Central memory CD4-positive, alpha-beta T cell (primary cell): ENCODE results near the gene OPRM1.
"Not testable (repeated sequence)": the region's sequence is repeated elsewhere in the genome, so short reads cannot be mapped to it uniquely, and the experiment has no call there.

Experiments
- DNase-seq: peaks from one replicate; pipeline ENCODE4 v3.0.0; 2022

The OPRM1 gene

GRCh38 chr6:154213782-154214181, 174.7 kb downstream of the OPRM1 start:
- no peak for DNase-seq

DNA sequence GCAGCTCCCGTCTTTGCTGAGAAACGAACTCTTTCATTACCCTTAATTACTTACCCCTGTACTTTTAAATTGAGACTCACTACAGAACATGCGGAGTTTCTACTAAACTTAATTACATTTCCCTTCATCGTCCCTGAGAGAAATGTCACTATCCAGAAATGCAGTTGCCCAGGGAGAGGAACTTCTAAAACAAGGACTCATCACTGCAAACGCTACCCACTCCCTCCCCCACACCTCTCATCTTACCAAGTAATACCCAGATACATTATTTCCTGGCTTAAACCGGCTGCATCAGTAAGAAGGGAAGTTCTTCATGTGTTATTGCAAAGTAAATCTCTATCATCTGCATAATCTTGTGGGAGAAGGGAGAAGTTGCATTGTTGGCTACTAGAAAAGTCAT, 179.3 kb downstream of the OPRM1 start:
- DNase-seq, result no peak

GRCh38 chr6:154218787-154219186, 179.7 kb downstream of the OPRM1 start:
- DNase-seq, result no peak

- no peak for DNase-seq
These were observed 180.2 kb downstream of the OPRM1 start for GRCh38 chr6:154219250-154219649.

DNA sequence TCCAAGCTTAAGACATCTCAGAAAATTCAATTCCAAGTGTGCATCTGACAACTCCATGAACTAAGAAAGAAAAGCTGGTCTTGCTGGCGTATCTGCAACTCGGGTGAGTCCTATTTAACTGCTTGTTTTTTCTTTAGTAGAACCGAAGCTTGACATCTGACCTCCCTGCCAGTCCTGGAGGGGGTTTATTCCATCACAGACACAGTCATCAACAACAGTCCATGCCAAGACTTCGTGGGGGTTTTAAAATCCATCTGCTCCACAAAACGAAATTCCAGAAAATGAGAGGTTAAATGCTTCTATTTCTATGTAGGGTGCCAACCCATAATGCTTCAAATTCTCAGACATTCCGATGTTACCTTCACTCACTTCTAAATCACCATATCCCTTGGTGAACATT, 183.7 kb downstream of the OPRM1 start:
- no peak for DNase-seq

GRCh38 chr6:154223296-154223695, 184.3 kb downstream of the OPRM1 start:
- no peak for DNase-seq

DNA sequence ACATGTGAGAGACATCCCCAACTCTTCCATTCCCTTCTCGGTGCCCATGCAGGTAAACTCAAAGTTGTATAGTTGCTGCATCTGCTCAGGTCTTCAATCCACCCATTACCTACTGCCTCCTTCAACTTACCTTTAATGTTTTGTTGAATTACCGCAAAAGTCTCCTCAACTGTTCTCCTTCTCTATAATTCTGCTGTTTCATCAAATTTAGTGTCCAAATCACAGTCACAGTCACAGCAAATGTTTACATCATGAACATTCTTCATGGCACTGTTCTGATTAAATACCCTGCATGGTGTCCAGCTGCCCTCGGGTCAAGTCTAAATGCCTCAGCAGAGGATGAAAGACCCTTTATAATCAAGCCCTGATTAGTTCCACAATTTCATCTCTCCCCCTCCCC, 187.4 kb downstream of the OPRM1 start:
- no peak for DNase-seq

- no peak for DNase-seq
These were observed 189.0 kb downstream of the OPRM1 start for GRCh38 chr6:154227862-154228520.

- DNase-seq, result no peak
These were observed 189.5 kb downstream of the OPRM1 start for GRCh38 chr6:154228521-154228905.

GRCh38 chr6:154229786-154230185, 190.7 kb downstream of the OPRM1 start:
- peak; percentile 48 for DNase-seq

DNA sequence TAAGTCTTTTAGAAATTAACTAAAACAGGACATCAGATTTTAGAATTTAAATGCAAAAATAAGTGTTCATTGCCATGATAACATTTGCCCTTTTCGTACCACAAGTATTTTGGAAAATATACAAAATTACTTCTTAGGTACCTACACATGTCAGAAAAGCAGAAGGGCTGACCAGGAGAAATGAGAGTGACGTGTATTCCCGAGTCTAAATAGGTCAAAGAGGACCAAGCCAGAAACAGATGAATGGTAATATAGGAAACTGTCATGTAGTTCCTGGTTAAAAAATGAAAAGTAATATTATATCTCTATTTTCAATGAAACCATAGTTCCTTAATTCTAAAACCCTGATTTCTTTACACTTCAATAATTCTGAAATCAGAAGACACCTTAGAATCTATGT, 191.4 kb downstream of the OPRM1 start:
- DNase-seq, result no peak

DNA sequence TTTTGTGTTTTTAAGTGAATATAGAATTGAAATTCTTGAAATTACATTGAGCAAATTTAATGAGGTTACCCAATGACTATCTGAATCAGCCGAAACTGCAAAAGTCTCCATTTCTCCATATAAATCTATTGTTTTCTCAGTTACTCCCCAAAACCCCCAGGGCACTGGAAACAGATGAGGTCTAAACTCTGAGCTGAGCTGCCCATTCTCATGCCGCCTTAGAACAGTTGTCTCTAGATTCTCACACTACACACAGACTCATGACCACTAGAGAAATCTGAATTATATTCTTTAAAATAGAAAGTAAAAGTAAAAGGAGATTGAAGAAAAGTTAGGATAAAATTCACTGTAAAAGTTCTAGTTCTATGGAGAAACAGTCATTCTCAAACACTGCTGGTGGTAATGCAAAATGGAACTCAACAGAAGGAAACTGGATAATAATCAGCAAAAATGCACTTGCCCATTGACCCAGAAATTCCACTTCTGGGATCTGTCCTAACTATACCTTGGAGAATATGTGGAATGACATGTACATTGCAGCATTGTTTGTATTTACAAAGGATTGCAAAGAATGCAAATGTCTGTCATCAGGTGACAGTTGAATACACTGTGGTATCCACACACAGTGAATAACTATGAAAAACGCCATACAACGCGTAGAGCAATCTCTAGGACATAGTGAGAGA, 192.0 kb downstream of the OPRM1 start:
- DNase-seq, result no peak

- no peak for DNase-seq
These were observed 193.2 kb downstream of the OPRM1 start for GRCh38 chr6:154232013-154232910.

GRCh38 chr6:154233383-154233782, 194.3 kb downstream of the OPRM1 start:
- DNase-seq, result no peak

- DNase-seq, result no peak
These were observed 195.2 kb downstream of the OPRM1 start for GRCh38 chr6:154234019-154234772.

- no peak for DNase-seq
These were observed 197.7 kb downstream of the OPRM1 start for GRCh38 chr6:154236646-154237301.

DNA sequence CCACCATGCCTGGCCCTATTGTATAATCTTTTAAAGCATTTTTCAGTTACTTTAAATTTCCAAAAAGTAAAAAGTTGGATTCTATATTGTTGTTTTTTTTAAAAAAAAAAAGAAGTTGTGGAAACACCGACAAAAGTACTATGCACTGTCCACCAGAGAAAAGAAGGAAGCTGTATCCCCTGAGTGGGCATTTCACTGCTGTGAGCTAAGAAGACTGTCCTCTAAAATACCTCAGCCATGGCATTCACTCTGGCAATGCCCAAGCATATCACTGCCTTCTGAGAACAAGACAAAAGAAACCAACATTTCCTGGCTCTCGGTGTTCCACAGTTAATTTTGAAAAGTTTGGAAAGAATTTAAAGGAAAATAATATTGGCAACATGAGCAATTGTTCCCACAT, 199.8 kb downstream of the OPRM1 start:
- no peak for DNase-seq

- DNase-seq, result no peak
These were observed 200.4 kb downstream of the OPRM1 start for GRCh38 chr6:154239392-154239791.

- DNase-seq, result not testable (repeated sequence)
These were observed 202.0 kb downstream of the OPRM1 start for GRCh38 chr6:154241061-154241460.

GRCh38 chr6:154241581-154241980, 202.5 kb downstream of the OPRM1 start:
- DNase-seq, result no peak

DNA sequence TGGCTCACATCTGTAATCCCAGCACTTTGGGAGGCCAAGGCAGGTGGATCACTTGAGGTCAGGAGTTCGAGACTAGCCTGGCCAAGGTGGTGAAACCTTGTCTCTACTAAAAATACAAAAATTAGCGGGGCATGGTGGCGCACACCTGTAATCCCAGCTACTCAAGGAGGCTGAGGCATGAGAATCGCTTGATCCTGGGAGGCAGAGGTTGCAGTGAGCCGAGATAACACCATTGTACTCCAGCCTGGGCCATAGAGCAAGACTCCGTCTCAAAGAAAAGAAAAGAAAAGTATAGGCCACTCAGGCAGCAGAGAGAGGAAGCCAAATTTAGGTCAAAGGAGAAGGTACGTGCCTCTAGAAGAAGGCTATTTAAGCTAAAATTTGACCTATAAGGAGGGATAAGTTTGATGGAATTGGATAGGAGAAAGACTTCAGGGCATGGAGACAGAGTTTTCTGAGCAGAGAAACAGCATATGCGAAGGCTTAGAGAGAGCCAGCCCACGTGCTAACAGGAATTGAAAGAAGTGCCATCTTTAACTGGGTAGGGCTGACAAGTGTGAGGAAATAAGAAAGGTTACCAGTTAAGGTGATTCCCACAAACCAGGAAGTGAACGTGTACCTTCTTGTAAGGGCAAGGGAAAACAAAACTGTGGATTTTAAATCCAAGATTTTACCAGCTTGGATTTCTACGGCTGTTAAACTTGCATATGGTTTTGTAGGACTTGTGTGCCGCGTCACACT, 203.7 kb downstream of the OPRM1 start:
- no peak for DNase-seq
